ENCODE measurements around the gene ARMH3.
"Not testable (repeated sequence)": the region's sequence is repeated elsewhere in the genome, so short reads cannot be mapped to it uniquely, and the experiment has no call there.

Gene ARMH3

GRCh38 chr10:102038410-102038809, 17.6 kb downstream of the ARMH3 start:
- Histone ChIP-seq H3K9me3 (ENCODE audit: severe bottlenecking) (no peaks in the 10 kb centered on the region), H3K36me3 (peaks cover 21% of the 10 kb centered on the region), H3K27ac (no peak overlapping the region), H3K27me3 (ENCODE audit: insufficient read depth, low read depth, severe bottlenecking) (no peaks in the 10 kb centered on the region), H3K4me3 (ENCODE audit: low read depth, low read length) (no peak overlapping the region)
- no peak for TF ChIP-seq CTCF (IDR thresholded peaks at IDR 0.05; ENCODE audit: low read depth, low read length)
- DNase-seq = no peak

- peaks cover 33% of the 10 kb centered on the region for H3K36me3 ChIP-seq
- H3K27me3 ChIP-seq (ENCODE audit: insufficient read depth, low read depth, severe bottlenecking); H3K27ac ChIP-seq; DNase-seq; H3K4me3 ChIP-seq (ENCODE audit: low read depth, low read length); H3K9me3 ChIP-seq (ENCODE audit: severe bottlenecking): not testable (repeated sequence)
Measured at GRCh38 chr10:102035807-102036206, 20.2 kb downstream of the ARMH3 start.

- no peak for TF ChIP-seq CTCF (IDR thresholded peaks at IDR 0.05; ENCODE audit: low read depth, low read length)
- Histone ChIP-seq H3K27me3 (ENCODE audit: insufficient read depth, low read depth, severe bottlenecking) (no peaks in the 10 kb centered on the region), H3K36me3 (peaks cover 37% of the 10 kb centered on the region), H3K4me3 (ENCODE audit: low read depth, low read length) (no peak overlapping the region), H3K9me3 (ENCODE audit: severe bottlenecking) (no peaks in the 10 kb centered on the region), H3K27ac (no peak overlapping the region)
- no peak for DNase-seq
Measured at GRCh38 chr10:102033787-102034186, 22.2 kb downstream of the ARMH3 start.

- Histone ChIP-seq H3K27me3 (ENCODE audit: insufficient read depth, low read depth, severe bottlenecking) (no peaks in the 10 kb centered on the region), H3K9me3 (ENCODE audit: severe bottlenecking) (no peaks in the 10 kb centered on the region), H3K27ac (no peak overlapping the region), H3K4me3 (ENCODE audit: low read depth, low read length) (no peak overlapping the region), H3K36me3 (peaks cover 42% of the 10 kb centered on the region)
- no peak for TF ChIP-seq CTCF (IDR thresholded peaks at IDR 0.05; ENCODE audit: low read depth, low read length)
- no peak for DNase-seq
Measured at GRCh38 chr10:102027261-102027660, 28.7 kb downstream of the ARMH3 start.

GRCh38 chr10:102024799-102025198, 31.2 kb downstream of the ARMH3 start:
- Histone ChIP-seq H3K27me3 (ENCODE audit: insufficient read depth, low read depth, severe bottlenecking) (no peaks in the 10 kb centered on the region), H3K4me3 (ENCODE audit: low read depth, low read length) (no peak overlapping the region), H3K36me3 (peaks cover 38% of the 10 kb centered on the region), H3K9me3 (ENCODE audit: severe bottlenecking) (no peaks in the 10 kb centered on the region), H3K27ac (no peak overlapping the region)
- TF ChIP-seq CTCF (IDR thresholded peaks at IDR 0.05; ENCODE audit: low read depth, low read length) = no peak
- no peak for DNase-seq

- Histone ChIP-seq H3K9me3 (ENCODE audit: severe bottlenecking) (no peaks in the 10 kb centered on the region), H3K36me3 (peaks cover 24% of the 10 kb centered on the region), H3K27me3 (ENCODE audit: insufficient read depth, low read depth, severe bottlenecking) (no peaks in the 10 kb centered on the region), H3K27ac (no peak overlapping the region), H3K4me3 (ENCODE audit: low read depth, low read length) (no peak overlapping the region)
- no peak for TF ChIP-seq CTCF (IDR thresholded peaks at IDR 0.05; ENCODE audit: low read depth, low read length)
- DNase-seq = no peak
Measured at GRCh38 chr10:102020938-102021337, 35.0 kb downstream of the ARMH3 start.
